Stimulated activated CD8-positive, alpha-beta memory T cell treated with anti-CD3 and anti-CD28 coated beads, Interleukin-15, amount 100 ng/mL, for 1 hour (primary cell): ENCODE data around the gene UNC45B.
"Not testable (repeated sequence)": the region's sequence is repeated elsewhere in the genome, so short reads cannot be mapped to it uniquely, and the experiment has no call there.

Source experiments
- DNase-seq: peaks from one replicate; pipeline ENCODE4 v3.0.0-alpha.2; 2020; ENCODE audit warnings: low read depth

UNC45B gene

GRCh38 chr17:35214631-35215273, 67.1 kb downstream of the UNC45B start:
- peak; percentile 13 for DNase-seq

- no peak for DNase-seq
These were observed 69.5 kb downstream of the UNC45B start for GRCh38 chr17:35217107-35217506.

GRCh38 chr17:35218915-35219314, 71.3 kb downstream of the UNC45B start:
- DNase-seq, result no peak

- no peak for DNase-seq
These were observed 74.8 kb downstream of the UNC45B start for GRCh38 chr17:35222452-35222851.

GRCh38 chr17:35224436-35224835, 76.8 kb downstream of the UNC45B start:
- DNase-seq, result no peak

GRCh38 chr17:35227546-35227945, 79.9 kb downstream of the UNC45B start:
- DNase-seq, result no peak

- no peak for DNase-seq
These were observed 82.0 kb downstream of the UNC45B start for GRCh38 chr17:35229638-35230037.

- DNase-seq, result not testable (repeated sequence)
These were observed 86.7 kb downstream of the UNC45B start for GRCh38 chr17:35234315-35234714.

GRCh38 chr17:35235289-35235688, 87.7 kb downstream of the UNC45B start:
- DNase-seq, result no peak

GRCh38 chr17:35235917-35236316, 88.3 kb downstream of the UNC45B start:
- no peak for DNase-seq

GRCh38 chr17:35236821-35237220, 89.2 kb downstream of the UNC45B start:
- no peak for DNase-seq

GRCh38 chr17:35238821-35239220, 91.2 kb downstream of the UNC45B start:
- no peak for DNase-seq
